Renal pelvis (tissue), 3 donors: ENCODE results near the gene ACTL7B. TPM values are rescaled to one million over a fixed set of nuclear protein-coding genes. Genes with fewer than 3 reads are reported as not detected.

Experiments used
- polyA plus RNA-seq, 3 donors: library from polyadenylated mRNA; unstranded; fragments of 120-200 nt; gene quantifications; one replicate each; pipeline ENCODE4 v1.2.1, GENCODE V29; 2013; ENCODE audit not compliant: insufficient read length in 3 of 3

ACTL7B gene
- polyA plus RNA-seq, 3 donors: not detected

Other genes with a start within 250 kb of the ACTL7B start
- not detected for gene ACTL7A, start 6.3 kb upstream of the ACTL7B start, polyA plus RNA-seq
- 10 to 100 TPM; 42.3 to 54.0 (median 48.6) TPM for gene ELP1, start 78.1 kb upstream of the ACTL7B start, polyA plus RNA-seq
- 10 to 100 TPM; 27.6 to 39.5 (median 35.6) TPM for gene ABITRAM, start 78.4 kb upstream of the ACTL7B start, polyA plus RNA-seq
- gene CTNNAL1, start 157.5 kb upstream of the ACTL7B start, polyA plus RNA-seq: 10 to 100 TPM; 56.9 to 58.0 (median 57.7) TPM